ENCODE data around the gene IQCF5.

DNA sequence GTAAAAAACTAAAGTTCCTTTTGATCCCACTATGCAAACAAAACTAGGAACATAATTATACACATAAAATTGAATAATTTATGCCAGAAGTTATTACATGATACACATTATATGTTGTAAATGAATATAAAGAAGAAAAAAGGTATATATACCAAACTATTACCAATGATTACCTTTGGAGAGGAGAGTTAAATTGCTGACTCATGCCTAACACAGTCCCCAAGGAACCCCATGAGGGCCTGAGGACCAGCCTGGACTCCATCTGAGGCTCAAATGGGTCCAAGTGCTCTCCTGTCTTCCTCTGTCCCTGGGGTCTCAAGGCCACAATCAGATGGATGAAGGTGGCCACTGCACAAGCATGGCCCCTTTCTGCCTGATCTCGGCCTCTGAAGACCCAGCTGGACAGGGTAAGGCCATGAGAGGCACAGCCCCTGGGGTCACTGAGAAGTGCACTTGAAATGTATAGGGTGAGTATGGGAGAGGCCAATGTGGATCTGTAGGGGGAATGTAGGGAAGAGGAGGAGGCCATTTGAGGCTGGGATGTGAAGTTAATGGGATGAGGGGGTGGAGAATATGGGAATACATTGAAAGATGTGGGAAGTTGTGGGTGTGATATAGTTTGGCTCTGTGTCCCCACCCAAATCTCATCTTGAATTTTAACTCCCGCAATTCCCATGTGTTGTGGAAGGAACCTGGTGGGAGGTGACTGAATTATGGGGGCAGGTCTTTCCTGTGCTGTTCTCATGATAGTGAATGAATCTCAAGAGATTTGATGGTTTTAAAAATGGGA lies 28.8 kb upstream of the IQCF5 start:
- TF ChIP-seq POLR2A (IDR thresholded peaks at IDR 0.05) (no peak), POLR2AphosphoS5 (IDR thresholded peaks at IDR 0.05) (no peak)
- TF ChIP-seq, protein P1, sequence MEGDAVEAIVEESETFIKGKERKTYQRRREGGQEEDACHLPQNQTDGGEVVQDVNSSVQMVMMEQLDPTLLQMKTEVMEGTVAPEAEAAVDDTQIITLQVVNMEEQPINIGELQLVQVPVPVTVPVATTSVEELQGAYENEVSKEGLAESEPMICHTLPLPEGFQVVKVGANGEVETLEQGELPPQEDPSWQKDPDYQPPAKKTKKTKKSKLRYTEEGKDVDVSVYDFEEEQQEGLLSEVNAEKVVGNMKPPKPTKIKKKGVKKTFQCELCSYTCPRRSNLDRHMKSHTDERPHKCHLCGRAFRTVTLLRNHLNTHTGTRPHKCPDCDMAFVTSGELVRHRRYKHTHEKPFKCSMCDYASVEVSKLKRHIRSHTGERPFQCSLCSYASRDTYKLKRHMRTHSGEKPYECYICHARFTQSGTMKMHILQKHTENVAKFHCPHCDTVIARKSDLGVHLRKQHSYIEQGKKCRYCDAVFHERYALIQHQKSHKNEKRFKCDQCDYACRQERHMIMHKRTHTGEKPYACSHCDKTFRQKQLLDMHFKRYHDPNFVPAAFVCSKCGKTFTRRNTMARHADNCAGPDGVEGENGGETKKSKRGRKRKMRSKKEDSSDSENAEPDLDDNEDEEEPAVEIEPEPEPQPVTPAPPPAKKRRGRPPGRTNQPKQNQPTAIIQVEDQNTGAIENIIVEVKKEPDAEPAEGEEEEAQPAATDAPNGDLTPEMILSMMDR (IDR thresholded peaks at IDR 0.05): no peak
